Gastrocnemius medialis (tissue), 4 donors: Measurements from ENCODE around the gene TCFL5.

Experiments
- POLR2A ChIP-seq, 2 donors: fragments of 450-650 bp; IDR thresholded peaks; one replicate each; pipeline ENCODE4 v1.6.1; 2017; ENCODE audit warnings: antibody characterized with exemption in 2 of 2, mild to moderate bottlenecking in 2 of 2, moderate library complexity in 2 of 2
- TF ChIP-seq, protein P1 (sequence below), 5 experiments: fragments of 450-650 bp in 3 of 5; fragments of 200-600 bp in 2 of 5; sonication (generic) in 2 of 5; IDR thresholded peaks in 4 of 5; conservative IDR thresholded peaks in 1 of 5; 1 replicate in 4 of 5; 2 replicates in 1 of 5; pipeline ENCODE4 v1.5.1; 2016 to 2019; ENCODE audit warnings: antibody characterized with exemption in 5 of 5, mild to moderate bottlenecking in 3 of 5, moderate library complexity in 3 of 5

DNA sequence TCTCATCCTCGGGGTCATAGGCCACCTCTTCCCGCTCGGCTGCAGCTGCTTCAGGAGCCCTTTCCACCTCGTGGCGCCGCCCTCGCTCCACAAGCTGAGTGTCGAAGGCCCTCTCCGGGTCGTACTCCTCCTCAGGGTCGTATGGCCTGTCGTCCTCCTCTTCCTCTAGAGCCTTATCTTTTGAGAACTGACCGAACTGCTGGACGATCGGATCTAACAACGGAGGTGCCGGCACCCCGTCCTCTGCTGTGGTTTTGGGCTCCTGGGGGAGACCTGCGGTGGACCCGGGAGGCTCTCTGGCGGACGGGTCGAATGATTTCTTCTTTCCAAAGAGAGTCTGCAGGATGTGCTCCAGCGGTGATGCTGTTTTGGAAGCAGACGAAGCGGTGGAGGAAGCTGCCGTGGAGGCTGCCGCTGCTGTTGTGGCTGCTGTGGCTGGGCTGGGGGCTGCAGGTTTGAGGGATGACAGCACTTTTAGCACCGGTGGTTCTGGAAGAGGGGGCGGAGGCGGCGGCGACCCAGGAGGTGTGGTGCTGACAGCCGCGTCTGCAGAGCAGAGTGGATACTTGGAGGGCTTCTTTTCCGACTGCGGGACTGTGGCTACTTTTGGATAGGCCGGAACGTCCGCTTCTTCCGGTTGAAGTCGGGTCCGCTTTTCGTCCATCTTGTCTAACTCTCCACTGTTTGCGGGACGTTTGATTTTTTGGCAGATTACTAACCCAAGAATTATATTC, 20.2 kb upstream of the TCFL5 start:
- TF ChIP-seq POLR2A (IDR thresholded peaks at IDR 0.05) = no peak
- TF ChIP-seq, protein P1, sequence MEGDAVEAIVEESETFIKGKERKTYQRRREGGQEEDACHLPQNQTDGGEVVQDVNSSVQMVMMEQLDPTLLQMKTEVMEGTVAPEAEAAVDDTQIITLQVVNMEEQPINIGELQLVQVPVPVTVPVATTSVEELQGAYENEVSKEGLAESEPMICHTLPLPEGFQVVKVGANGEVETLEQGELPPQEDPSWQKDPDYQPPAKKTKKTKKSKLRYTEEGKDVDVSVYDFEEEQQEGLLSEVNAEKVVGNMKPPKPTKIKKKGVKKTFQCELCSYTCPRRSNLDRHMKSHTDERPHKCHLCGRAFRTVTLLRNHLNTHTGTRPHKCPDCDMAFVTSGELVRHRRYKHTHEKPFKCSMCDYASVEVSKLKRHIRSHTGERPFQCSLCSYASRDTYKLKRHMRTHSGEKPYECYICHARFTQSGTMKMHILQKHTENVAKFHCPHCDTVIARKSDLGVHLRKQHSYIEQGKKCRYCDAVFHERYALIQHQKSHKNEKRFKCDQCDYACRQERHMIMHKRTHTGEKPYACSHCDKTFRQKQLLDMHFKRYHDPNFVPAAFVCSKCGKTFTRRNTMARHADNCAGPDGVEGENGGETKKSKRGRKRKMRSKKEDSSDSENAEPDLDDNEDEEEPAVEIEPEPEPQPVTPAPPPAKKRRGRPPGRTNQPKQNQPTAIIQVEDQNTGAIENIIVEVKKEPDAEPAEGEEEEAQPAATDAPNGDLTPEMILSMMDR (IDR thresholded peaks at IDR 0.05 in 4 of 5, conservative IDR thresholded peaks at IDR 0.05 in 1 of 5) = no peak
